HG02970 (cell line): ENCODE measurements around the gene PROS1.
"Not testable (repeated sequence)": the region's sequence is repeated elsewhere in the genome, so short reads cannot be mapped to it uniquely, and the experiment has no call there.

ENCODE experiments used
- ATAC-seq: cut with Tn5 transposase; IDR thresholded peaks from one replicate; pipeline ENCODE4 v1.9.1; 2021; ENCODE audit warnings: mild to moderate bottlenecking, moderate library complexity, moderate number of reproducible peaks; ENCODE audit not compliant: unreplicated experiment, low FRiP score

The PROS1 gene

DNA sequence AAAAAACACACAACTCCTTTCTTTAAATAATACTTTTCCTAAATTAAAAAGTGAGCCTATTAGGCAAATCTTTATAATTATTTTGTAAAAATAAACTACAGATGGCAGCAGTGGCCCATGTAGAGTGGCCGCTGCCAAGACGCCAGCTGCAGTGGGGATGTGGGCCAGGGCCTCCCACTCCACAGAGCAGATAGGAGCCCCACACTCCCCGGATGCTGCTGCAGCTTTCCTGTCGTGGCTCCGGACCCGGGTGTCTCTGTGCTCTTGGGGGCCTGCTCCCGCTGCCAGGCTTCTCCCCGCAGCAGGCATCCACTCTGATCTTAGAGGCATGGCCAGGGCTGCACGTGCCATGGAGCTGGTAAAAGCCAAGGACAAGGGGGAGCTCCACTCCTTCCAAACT lies 67.5 kb downstream of the PROS1 start:
- no peak for ATAC-seq

GRCh38 chr3:93904568-93904967 lies 69.1 kb downstream of the PROS1 start:
- ATAC-seq, result no peak

GRCh38 chr3:93878250-93879017 lies 95.3 kb downstream of the PROS1 start:
- not testable (repeated sequence) for ATAC-seq

GRCh38 chr3:93877427-93877826 lies 96.3 kb downstream of the PROS1 start:
- ATAC-seq, result not testable (repeated sequence)

DNA sequence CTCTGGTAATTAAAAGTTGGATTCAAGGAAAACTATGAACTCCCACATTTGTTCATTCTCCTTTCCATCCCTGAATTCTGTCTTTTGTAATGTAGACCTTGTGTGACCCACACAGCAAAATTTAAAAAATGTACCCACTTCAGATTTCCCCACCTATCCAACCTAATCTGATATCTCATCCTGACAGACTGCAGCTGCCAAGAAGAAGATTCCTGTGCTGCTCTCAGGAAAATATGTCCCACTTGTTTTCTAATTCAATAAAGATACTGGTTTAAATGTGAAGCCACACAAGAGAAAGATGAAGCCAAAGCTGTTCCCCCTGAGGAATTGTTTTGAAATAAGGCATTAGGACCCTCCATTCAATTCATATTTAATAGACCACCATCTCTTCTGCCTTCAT lies 100.3 kb downstream of the PROS1 start:
- not testable (repeated sequence) for ATAC-seq

- no peak for ATAC-seq
These were observed 106.3 kb downstream of the PROS1 start for GRCh38 chr3:93867425-93867824.

DNA sequence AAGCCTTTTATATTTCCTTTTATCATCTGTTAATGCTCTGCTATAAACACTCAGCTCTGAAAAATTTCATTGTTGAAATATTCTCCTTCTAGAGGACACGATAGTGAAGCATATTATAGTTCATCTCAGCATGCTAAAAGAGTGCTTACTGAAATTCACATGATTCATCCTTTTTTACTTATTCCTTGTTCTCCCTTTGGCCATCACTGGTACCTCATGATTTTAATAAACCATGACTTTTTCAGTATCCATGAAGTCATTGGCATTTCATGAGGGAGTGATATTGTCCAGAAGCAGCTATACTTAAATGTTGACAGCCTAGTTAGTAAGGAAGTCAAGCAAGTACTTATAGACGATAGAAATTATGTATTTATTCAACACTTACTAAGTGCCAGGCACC lies 112.7 kb downstream of the PROS1 start:
- no peak for ATAC-seq

DNA sequence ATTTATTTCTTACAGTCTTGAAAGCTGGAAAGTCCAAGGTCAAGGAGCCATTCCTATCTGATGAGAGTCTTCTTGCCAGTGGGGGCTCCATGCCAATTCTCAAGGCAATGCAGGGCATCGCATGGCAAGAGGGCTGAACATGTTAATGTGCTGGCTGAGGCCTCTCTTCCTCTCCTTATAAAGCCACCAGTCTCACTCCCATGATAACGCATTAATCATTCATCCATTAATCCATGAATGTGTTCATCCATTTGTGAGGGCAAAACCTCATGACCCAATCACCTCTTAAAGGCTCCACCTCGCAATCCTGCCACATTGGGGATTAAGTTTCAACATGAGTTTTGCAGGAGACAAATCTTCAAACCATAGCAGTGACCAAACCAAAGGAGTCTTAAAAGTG lies 118.3 kb downstream of the PROS1 start:
- no peak for ATAC-seq

GRCh38 chr3:93852228-93852627 lies 121.5 kb downstream of the PROS1 start:
- not testable (repeated sequence) for ATAC-seq

- ATAC-seq, result no peak
These were observed 129.7 kb downstream of the PROS1 start for GRCh38 chr3:93843981-93844380.

GRCh38 chr3:93839193-93839592 lies 134.5 kb downstream of the PROS1 start:
- ATAC-seq, result not testable (repeated sequence)
